Measurements from ENCODE around the gene RNF44. TPM values are rescaled to one million over a fixed set of nuclear protein-coding genes. Genes with fewer than 3 reads are reported as not detected.

RNF44 gene
- total and polyA plus RNA-seq, 2 of the 13 experiments (the other 11 are each of a cell fraction or from before 2014, with no cell fraction given) = 9.2 to 16.8 TPM

- no peak for TF ChIP-seq AHDC1 (CRISPR knock-in tag; IDR thresholded peaks at IDR 0.05; ENCODE audit: borderline replicate concordance)
Observed at GRCh38 chr5:176524987-176525386, 12.2 kb downstream of the RNF44 start (continued).

GRCh38 chr5:176524138-176524537 lies 13.1 kb downstream of the RNF44 start:
- Histone ChIP-seq H3K4me2 (ENCODE audit: low read depth, low read length) (no peak overlapping the region), H3K27me3 (ENCODE audit: control insufficient read depth in 1 of 2, insufficient read depth in 2 of 2, low read length in 2 of 2) (peaks cover 0 to 8% of the 10 kb centered on the region in 2 experiments; a peak in 2 of 5 replicates), H3K9me3 (ENCODE audit: low read length) (no peaks in the 10 kb centered on the region), H3K4me3 (replicated peaks in 1 of 3; ENCODE audit: insufficient read depth in 1 of 3, low read depth in 2 of 3, low read length in 3 of 3) (no peak overlapping the region), H3K79me2 (ENCODE audit: insufficient read depth, low read length) (no peaks in the 10 kb centered on the region), H3K36me3 (replicated peaks in 1 of 2; ENCODE audit: control insufficient read depth in 1 of 2, insufficient read depth in 2 of 2, low read length in 2 of 2) (peaks cover 8 to 11% of the 10 kb centered on the region in 2 experiments; a peak in 4 of 5 replicates), H3K27ac (ENCODE audit: extremely low read length, insufficient read depth, low read length) (no peak overlapping the region), H4K20me1 (ENCODE audit: insufficient read depth, low read length) (no peaks in the 10 kb centered on the region), H3K4me1 (ENCODE audit: insufficient read depth, low read length) (peaks cover 22% of the 10 kb centered on the region; the same call in 1 of the 2 replicates), H2AFZ (ENCODE audit: low read length) (no peak overlapping the region), H3K9ac (ENCODE audit: insufficient read depth, low read depth, low read length) (no peak overlapping the region)
- ATAC-seq = no peak
- intact Hi-C loops (cut with micrococcal nuclease; ENCODE audit: unreplicated experiment) = no loop called here
- ChIA-PET POLR2A (no interaction called here), CTCF (ENCODE audit: low intra/inter-chr PET ratio, low total read pairs) (no interaction called here)
- no TSS peak for BruUV-seq (replicated peaks)
- no peak for DNase-seq (ENCODE audit: low spot score)
- 88% methylated on average over 6 of the region's 6 CpGs for WGBS (ENCODE audit: low lambda C conversion rate)
- in situ Hi-C loops (cut with HindIII; ENCODE audit: extremely low pct_ligation_motif_present, low pct_unique_long_range_greater_than_20kb) = no loop called here
- no peak for FAIRE-seq
- TF ChIP-seq GLI4 (CRISPR knock-in tag; IDR thresholded peaks at IDR 0.05; ENCODE audit: borderline replicate concordance) (no peak), TBX2 (CRISPR knock-in tag; IDR thresholded peaks at IDR 0.05; ENCODE audit: borderline replicate concordance) (no peak), HNF4A (CRISPR knock-in tag; IDR thresholded peaks at IDR 0.05) (no peak), SAFB2 (CRISPR knock-in tag; IDR thresholded peaks at IDR 0.05; ENCODE audit: borderline replicate concordance, low read depth) (no peak), CREB1 (IDR thresholded peaks at IDR 0.05) (no peak), CREB1 (CRISPR knock-in tag; IDR thresholded peaks at IDR 0.05) (no peak), ZBTB20 (CRISPR knock-in tag; IDR thresholded peaks at IDR 0.05; ENCODE audit: borderline replicate concordance, low read depth) (no peak), ZNF672 (CRISPR knock-in tag; IDR thresholded peaks at IDR 0.05) (no peak), KDM3A (CRISPR knock-in tag; IDR thresholded peaks at IDR 0.05; ENCODE audit: low read depth) (no peak), ARNT (IDR thresholded peaks at IDR 0.05) (no peak), GTF2F1 (IDR thresholded peaks at IDR 0.05; ENCODE audit: low read length) (no peak), MED8 (CRISPR knock-in tag; IDR thresholded peaks at IDR 0.05; ENCODE audit: insufficient replicate concordance) (no peak), KLF15 (CRISPR knock-in tag; IDR thresholded peaks at IDR 0.05; ENCODE audit: borderline replicate concordance) (no peak)
- TF ChIP-seq, protein P1, sequence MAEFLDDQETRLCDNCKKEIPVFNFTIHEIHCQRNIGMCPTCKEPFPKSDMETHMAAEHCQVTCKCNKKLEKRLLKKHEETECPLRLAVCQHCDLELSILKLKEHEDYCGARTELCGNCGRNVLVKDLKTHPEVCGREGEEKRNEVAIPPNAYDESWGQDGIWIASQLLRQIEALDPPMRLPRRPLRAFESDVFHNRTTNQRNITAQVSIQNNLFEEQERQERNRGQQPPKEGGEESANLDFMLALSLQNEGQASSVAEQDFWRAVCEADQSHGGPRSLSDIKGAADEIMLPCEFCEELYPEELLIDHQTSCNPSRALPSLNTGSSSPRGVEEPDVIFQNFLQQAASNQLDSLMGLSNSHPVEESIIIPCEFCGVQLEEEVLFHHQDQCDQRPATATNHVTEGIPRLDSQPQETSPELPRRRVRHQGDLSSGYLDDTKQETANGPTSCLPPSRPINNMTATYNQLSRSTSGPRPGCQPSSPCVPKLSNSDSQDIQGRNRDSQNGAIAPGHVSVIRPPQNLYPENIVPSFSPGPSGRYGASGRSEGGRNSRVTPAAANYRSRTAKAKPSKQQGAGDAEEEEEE (CRISPR knock-in tag; IDR thresholded peaks at IDR 0.05; ENCODE audit: borderline replicate concordance) = no peak
- TF ChIP-seq, protein P2, sequence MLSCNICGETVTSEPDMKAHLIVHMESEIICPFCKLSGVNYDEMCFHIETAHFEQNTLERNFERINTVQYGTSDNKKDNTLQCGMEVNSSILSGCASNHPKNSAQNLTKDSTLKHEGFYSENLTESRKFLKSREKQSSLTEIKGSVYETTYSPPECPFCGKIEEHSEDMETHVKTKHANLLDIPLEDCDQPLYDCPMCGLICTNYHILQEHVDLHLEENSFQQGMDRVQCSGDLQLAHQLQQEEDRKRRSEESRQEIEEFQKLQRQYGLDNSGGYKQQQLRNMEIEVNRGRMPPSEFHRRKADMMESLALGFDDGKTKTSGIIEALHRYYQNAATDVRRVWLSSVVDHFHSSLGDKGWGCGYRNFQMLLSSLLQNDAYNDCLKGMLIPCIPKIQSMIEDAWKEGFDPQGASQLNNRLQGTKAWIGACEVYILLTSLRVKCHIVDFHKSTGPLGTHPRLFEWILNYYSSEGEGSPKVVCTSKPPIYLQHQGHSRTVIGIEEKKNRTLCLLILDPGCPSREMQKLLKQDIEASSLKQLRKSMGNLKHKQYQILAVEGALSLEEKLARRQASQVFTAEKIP (CRISPR knock-in tag; IDR thresholded peaks at IDR 0.05; ENCODE audit: borderline replicate concordance) = no peak

All from HepG2 (cell line).